HEK293T (cell line): ENCODE data around the gene TRAT1.

Experiments used
- ARNT ChIP-seq: fragments of 450-650 bp; IDR thresholded peaks from 2 replicates; pipeline ENCODE4 v1.6.1; 2017; ENCODE audit warnings: mild to moderate bottlenecking
- BHLHE40 ChIP-seq: fragments of 450-650 bp; IDR thresholded peaks from 2 replicates; pipeline ENCODE4 v1.6.1; 2016; ENCODE audit warnings: mild to moderate bottlenecking, moderate library complexity, borderline replicate concordance
- CTBP1 ChIP-seq: fragments of 450-650 bp; IDR thresholded peaks from 2 replicates; pipeline ENCODE4 v1.6.1; 2016; ENCODE audit warnings: borderline replicate concordance
- ELF4 ChIP-seq: fragments of 450-650 bp; IDR thresholded peaks from 2 replicates; pipeline ENCODE4 v1.6.1; 2017; ENCODE audit warnings: antibody characterized with exemption
- FOXK2 ChIP-seq: fragments of 450-650 bp; IDR thresholded peaks from 2 replicates; pipeline ENCODE4 v1.6.1; 2016; ENCODE audit warnings: mild to moderate bottlenecking
- FOXM1 ChIP-seq: fragments of 450-650 bp; IDR thresholded peaks from 2 replicates; pipeline ENCODE4 v1.6.1; 2017; ENCODE audit warnings: mild to moderate bottlenecking, borderline replicate concordance
- HDGF ChIP-seq: fragments of 450-650 bp; IDR thresholded peaks from 2 replicates; pipeline ENCODE4 v1.6.1; 2017; ENCODE audit warnings: antibody characterized with exemption, borderline replicate concordance
- L3MBTL2 ChIP-seq: fragments of 450-650 bp; conservative IDR thresholded peaks from 2 replicates; pipeline ENCODE4 v1.6.1; 2016; ENCODE audit warnings: mild to moderate bottlenecking
- LEF1 ChIP-seq: fragments of 450-650 bp; IDR thresholded peaks from 2 replicates; pipeline ENCODE4 v1.6.1; 2017; ENCODE audit warnings: mild to moderate bottlenecking, borderline replicate concordance
- SUZ12 ChIP-seq: fragments of 450-650 bp; IDR thresholded peaks from 2 replicates; pipeline ENCODE4 v1.6.1; 2016; ENCODE audit warnings: mild to moderate bottlenecking
- TARDBP ChIP-seq: fragments of 450-650 bp; IDR thresholded peaks from 2 replicates; pipeline ENCODE4 v1.6.1; 2016
- TF ChIP-seq, protein P1 (sequence below): fragments of 450-650 bp; IDR thresholded peaks from 2 replicates; pipeline ENCODE4 v1.6.1; 2016

DNA sequence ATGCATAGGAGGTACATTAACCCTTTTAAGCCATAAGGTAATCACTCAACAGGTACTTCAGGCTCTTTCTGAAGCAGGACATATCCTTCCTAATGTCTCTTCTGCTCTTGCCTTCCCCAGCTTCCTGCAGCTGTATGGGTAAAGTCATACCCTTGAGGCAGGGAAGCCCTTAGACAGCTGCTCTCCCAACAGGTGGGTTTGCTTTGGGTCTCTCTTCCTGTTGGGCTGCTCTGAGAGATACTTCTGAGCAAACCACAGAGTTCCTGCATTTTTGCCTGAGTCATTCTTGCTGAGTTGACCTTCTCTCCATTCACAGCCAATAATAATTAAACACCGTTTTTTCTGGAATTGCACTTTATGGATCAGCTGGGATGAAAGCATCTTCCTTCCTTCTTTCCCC lies 2.0 kb upstream of the TRAT1 start:
- TF ChIP-seq TARDBP, result no peak
- no peak for TF ChIP-seq SUZ12
- TF ChIP-seq HDGF, result no peak
- no peak for TF ChIP-seq ELF4
- TF ChIP-seq FOXM1, result no peak
- TF ChIP-seq FOXK2, result no peak
- TF ChIP-seq BHLHE40, result no peak
- TF ChIP-seq ARNT, result no peak
- TF ChIP-seq, protein P1, sequence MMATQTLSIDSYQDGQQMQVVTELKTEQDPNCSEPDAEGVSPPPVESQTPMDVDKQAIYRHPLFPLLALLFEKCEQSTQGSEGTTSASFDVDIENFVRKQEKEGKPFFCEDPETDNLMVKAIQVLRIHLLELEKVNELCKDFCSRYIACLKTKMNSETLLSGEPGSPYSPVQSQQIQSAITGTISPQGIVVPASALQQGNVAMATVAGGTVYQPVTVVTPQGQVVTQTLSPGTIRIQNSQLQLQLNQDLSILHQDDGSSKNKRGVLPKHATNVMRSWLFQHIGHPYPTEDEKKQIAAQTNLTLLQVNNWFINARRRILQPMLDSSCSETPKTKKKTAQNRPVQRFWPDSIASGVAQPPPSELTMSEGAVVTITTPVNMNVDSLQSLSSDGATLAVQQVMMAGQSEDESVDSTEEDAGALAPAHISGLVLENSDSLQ, result no peak
- no peak for TF ChIP-seq L3MBTL2
- TF ChIP-seq LEF1, result no peak
- TF ChIP-seq CTBP1, result no peak
